Heart left ventricle (tissue), 13 donors: ENCODE data around the gene P2RX3.

ENCODE experiments used
- POLR2A ChIP-seq, 2 donors: fragments of 450-650 bp; IDR thresholded peaks; one replicate each; pipeline ENCODE4 v1.6.1; 2017; ENCODE audit warnings: antibody characterized with exemption in 2 of 2, mild to moderate bottlenecking in 2 of 2, moderate library complexity in 2 of 2
- TF ChIP-seq, protein P1 (sequence below), 12 donors: fragments of 200-600 bp; sonication (generic) in 4 of 12; IDR thresholded peaks; one replicate each; pipeline versions ENCODE4 v1.5.0 to v1.8.0; 2018 to 2022; ENCODE audit warnings: antibody characterized with exemption in 12 of 12, mild to moderate bottlenecking in 5 of 12
- donor health status: ischemic (EF 13 %, LVEDD 7.1; RV severe dilation, severe dysfunction).
- donor health status: DM: no; HTN: yes; CAD: no.
- donor health status: DM: no; HTN: no; CAD: no.
- donor health status: ischemic (EF 25% LVEDD 6.9; RV normal size, moderate dysfunction).
- donor health status: ischemic (EF 25% LVEDD 5.7; RV mildly dilated, moderate dysfunction).
- donor health status: ischemic (EF 35%, LVEDD 5.7; RV mildly dilated, moderate dysfunction).
- donor health status: nonischemic (EF 11% LVEDD 7.7; RV severe dilation, severe dysfunction).
- donor health status: DM: yes; HTN: yes; CAD: no.
- donor health status: PGD.
- donor health status: ischemic (EF 29% LVEDD 5.4; RV normal size, mild dysfunction).
- donor health status: nonischemic (EF 23%, LVEDD 6.1; RV moderate dilation, normal function).

DNA sequence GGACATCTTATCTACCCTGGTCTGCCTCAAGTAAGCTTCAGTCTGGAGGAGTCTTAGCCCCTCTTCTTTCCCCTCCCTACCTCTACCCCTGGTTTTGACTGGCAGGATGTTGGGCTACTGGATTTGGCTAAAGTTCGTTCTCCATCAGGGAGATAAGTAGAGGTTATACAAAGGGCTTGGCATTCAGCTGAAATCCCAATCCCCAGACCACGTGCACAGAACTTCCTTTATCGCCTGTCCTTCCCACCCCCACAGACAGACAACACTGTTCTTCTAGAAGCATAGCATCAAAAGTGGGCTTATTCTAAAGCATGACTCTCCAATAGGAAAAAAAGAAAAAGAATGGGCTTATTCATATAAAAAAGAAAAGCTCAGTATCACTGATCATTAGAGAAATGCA, 35.0 kb downstream of the P2RX3 start:
- TF ChIP-seq, protein P1, sequence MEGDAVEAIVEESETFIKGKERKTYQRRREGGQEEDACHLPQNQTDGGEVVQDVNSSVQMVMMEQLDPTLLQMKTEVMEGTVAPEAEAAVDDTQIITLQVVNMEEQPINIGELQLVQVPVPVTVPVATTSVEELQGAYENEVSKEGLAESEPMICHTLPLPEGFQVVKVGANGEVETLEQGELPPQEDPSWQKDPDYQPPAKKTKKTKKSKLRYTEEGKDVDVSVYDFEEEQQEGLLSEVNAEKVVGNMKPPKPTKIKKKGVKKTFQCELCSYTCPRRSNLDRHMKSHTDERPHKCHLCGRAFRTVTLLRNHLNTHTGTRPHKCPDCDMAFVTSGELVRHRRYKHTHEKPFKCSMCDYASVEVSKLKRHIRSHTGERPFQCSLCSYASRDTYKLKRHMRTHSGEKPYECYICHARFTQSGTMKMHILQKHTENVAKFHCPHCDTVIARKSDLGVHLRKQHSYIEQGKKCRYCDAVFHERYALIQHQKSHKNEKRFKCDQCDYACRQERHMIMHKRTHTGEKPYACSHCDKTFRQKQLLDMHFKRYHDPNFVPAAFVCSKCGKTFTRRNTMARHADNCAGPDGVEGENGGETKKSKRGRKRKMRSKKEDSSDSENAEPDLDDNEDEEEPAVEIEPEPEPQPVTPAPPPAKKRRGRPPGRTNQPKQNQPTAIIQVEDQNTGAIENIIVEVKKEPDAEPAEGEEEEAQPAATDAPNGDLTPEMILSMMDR (IDR thresholded peaks at IDR 0.05), result no peak
- no peak for TF ChIP-seq POLR2A (IDR thresholded peaks at IDR 0.05)
